HG02588 (cell line): Measurements from ENCODE around the gene RBL1.
A peak's percentile ranks its signal among the peaks of the same experiment; 100 is the strongest.

ENCODE experiments used
- ATAC-seq: cut with Tn5 transposase; IDR thresholded peaks from one replicate; pipeline ENCODE4 v1.9.1; 2021; ENCODE audit warnings: mild to moderate bottlenecking, moderate library complexity; ENCODE audit not compliant: unreplicated experiment

RBL1 gene

DNA sequence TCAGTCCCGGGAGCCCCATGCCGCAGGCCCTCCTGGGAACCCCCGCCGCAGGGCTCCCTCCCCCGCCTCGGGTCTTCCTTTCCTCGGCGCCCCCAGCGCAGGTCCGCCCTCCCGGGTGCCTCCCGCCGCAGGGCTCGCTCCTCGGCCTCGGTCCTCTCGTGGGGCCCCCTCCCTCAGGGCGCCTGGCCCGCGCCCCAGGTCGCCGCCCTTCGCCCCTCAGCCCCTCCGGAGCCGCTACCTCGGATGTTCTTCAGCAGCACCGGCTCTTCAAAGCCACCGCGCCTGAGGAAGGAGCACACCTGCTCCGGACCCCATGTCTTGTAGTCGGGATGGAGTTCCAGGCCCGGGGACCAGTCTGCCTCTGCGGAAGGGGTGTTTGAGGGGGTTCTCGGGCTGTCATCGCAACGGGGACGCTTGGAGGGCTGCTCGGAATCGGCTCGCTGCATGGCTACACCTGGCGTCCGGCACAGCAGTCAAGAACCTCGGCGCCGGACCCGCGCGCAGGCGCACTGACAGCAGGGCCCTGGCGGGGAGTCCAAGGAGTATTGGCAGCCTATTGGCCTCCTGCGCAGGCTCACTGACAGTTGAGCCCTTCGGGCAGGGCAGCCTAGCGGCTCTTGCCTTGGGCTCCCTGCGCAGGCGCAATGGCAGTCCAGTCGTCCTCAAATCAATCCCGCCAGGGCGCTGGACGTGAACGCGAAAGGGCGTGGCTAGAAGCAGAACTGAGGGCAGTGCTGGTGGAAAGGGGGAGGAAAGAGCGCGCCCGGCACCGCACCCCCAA is 144.4 kb downstream of the RBL1 start, which contains the start of gene SAMHD1:
SAMHD1 (minus strand) TSS at position 511 of the 781 bp plus-strand sequence; CDS start at position 446, 65 bp downstream.
- ATAC-seq, result peak; percentile 89

DNA sequence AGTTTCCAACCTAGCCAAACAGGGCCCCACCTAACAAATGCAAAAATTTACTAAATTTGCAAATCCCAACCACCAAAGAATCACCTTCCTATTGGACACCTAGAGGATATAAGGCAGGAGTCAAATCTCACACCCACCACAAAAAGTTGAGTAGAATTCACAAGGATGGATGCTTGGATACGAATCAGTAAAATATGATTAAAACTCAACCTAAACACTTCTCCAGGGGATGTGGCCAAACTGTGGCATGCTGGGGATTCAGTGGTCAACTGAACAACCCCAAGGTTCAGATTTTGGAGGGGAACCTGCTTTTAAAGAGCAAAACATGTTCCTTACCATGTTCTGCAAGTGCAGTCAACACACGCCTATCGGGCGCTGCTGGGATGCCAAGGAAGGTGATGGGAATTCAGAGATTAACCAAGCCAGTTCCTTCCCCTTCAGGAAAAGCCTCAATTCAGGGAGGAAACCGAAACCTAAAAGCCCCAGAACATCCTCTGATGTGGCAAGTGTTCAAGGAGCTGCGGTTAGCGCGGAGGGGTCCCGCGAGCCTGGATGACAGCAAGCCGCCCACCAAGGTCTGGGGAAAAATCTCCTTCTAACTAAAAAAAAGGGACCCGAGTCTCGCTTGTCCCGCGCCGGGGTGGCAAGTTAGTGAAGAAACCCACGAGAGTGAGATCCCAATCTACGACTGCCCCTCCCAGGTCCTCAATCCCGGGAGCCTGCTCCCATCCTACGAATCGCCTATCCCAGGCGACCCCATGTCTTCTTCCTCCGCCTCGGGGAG is 145.2 kb downstream of the RBL1 start:
- ATAC-seq, result no peak
